B cell (primary cell): Measurements from ENCODE around the gene PHC3. TPM values are rescaled to one million over a fixed set of nuclear protein-coding genes. Genes with fewer than 3 reads are reported as not detected.

Experiments used
- ATAC-seq: fragments of 200-7000 bp; cut with Tn5 transposase; one replicate; pipeline ENCODE4 v1.10.0; 2021; ENCODE audit warnings: low read depth, mild to moderate bottlenecking, moderate number of reproducible peaks, moderate library complexity
- CTCF ChIA-PET: fragments of 350-600 bp; sonication (Branson Sonifier 250); formaldehyde crosslinking; loops from one replicate; lab custom pipeline; 2021; ENCODE audit warnings: antibody characterized with exemption, inconsistent platforms; lab: Charles Lee
- POLR2A ChIA-PET: fragments of 350-600 bp; sonication (Branson Sonifier 250); formaldehyde crosslinking; loops from one replicate; lab custom pipeline; 2021; ENCODE audit warnings: antibody characterized with exemption; lab: Charles Lee
- DNase-seq: peaks from one replicate; pipeline ENCODE4 v3.0.0; 2013
- H2AFZ ChIP-seq: 2 replicates; pipeline ENCODE4 v1.6.1; 2012; ENCODE audit warnings: mild to moderate bottlenecking, low read depth, low read length; ENCODE audit not compliant: insufficient read depth, poor library complexity, severe bottlenecking
- H3K27ac ChIP-seq, 2 donors: 1 replicate in 1 of 2; 2 replicates in 1 of 2; pipeline ENCODE4 v1.5.1; 2012 to 2013; ENCODE audit warnings: low read length in 2 of 2, mild to moderate bottlenecking in 2 of 2, moderate library complexity in 1 of 2
- H3K27me3 ChIP-seq, 4 experiments: fragments of 200-600 bp in 1 of 4; sonication (generic) in 1 of 4; replicated peaks in 1 of 4; 1 replicate in 2 of 4; 2 replicates in 2 of 4; pipeline versions ENCODE4 v1.6.1 to v1.7.0; 2013 to 2016; ENCODE audit warnings: low read length in 3 of 4, mild to moderate bottlenecking in 2 of 4, mixed read lengths in 1 of 4, moderate library complexity in 1 of 4; ENCODE audit not compliant: insufficient read depth in 4 of 4, control insufficient read depth in 3 of 4; ENCODE audit errors: control extremely low read depth in 1 of 4
- H3K36me3 ChIP-seq, 2 experiments: replicated peaks in 1 of 2; 1 replicate in 1 of 2; 2 replicates in 1 of 2; pipeline versions ENCODE4 v1.6.1 to v1.7.1; 2013; ENCODE audit warnings: low read length in 1 of 2; ENCODE audit not compliant: insufficient read depth in 2 of 2, control insufficient read depth in 1 of 2; ENCODE audit errors: control extremely low read depth in 1 of 2, extremely low read depth in 1 of 2
- H3K4me1 ChIP-seq, 2 donors: fragments of 200-600 bp in 1 of 2; sonication (generic) in 1 of 2; 1 replicate in 1 of 2; 2 replicates in 1 of 2; pipeline versions ENCODE4 v1.5.1 to v1.6.1; 2013 to 2017; ENCODE audit warnings: low read length in 2 of 2; ENCODE audit not compliant: control insufficient read depth in 2 of 2, insufficient read depth in 2 of 2
- H3K4me2 ChIP-seq: replicated peaks from 2 replicates; pipeline ENCODE3; 2012; ENCODE audit warnings: mild to moderate bottlenecking, low read depth, low read length; ENCODE audit not compliant: poor library complexity, severe bottlenecking
- H3K4me3 ChIP-seq, 5 experiments: fragments of 200-600 bp in 1 of 5; sonication (generic) in 1 of 5; 1 replicate in 3 of 5; 2 replicates in 2 of 5; pipeline versions ENCODE4 v1.5.1 to v1.7.0; 2011 to 2016; ENCODE audit warnings: low read length in 4 of 5, mild to moderate bottlenecking in 4 of 5, low read depth in 2 of 5, control low read depth in 1 of 5, moderate library complexity in 1 of 5; ENCODE audit not compliant: insufficient read depth in 1 of 5; ENCODE audit errors: control extremely low read depth in 1 of 5, extremely low read depth in 1 of 5
- H3K79me2 ChIP-seq: fragments of 200-600 bp; sonication (generic); one replicate; pipeline ENCODE4 v1.6.0; 2016; ENCODE audit warnings: low read length; ENCODE audit not compliant: control insufficient read depth, insufficient read depth
- H3K9ac ChIP-seq: fragments of 200-600 bp; sonication (generic); 2 replicates; pipeline ENCODE4 v1.6.1; 2017; ENCODE audit warnings: mild to moderate bottlenecking, low read length, moderate library complexity
- H3K9me3 ChIP-seq, 3 donors: one replicate each; pipeline versions ENCODE4 v1.6.1 to v1.7.1; 2013; ENCODE audit warnings: low read length in 2 of 3; ENCODE audit not compliant: control insufficient read depth in 2 of 3, insufficient read depth in 1 of 3; ENCODE audit errors: control extremely low read depth in 1 of 3
- H4K20me1 ChIP-seq: 2 replicates; pipeline ENCODE4 v1.6.0; 2012; ENCODE audit warnings: mild to moderate bottlenecking, low read length; ENCODE audit not compliant: insufficient read depth, control insufficient read depth, poor library complexity, severe bottlenecking
- H3K27ac Mint-ChIP-seq: one replicate; pipeline ENCODE4 v1.8.0; 2021; ENCODE audit warnings: mixed read lengths
- H3K27me3 Mint-ChIP-seq: one replicate; pipeline ENCODE4 v1.8.0; 2021; ENCODE audit warnings: mixed read lengths
- H3K4me1 Mint-ChIP-seq: one replicate; pipeline ENCODE4 v1.8.0; 2021; ENCODE audit warnings: mixed read lengths
- H3K4me3 Mint-ChIP-seq: one replicate; pipeline ENCODE4 v1.8.0; 2021; ENCODE audit warnings: mixed read lengths
- H3K9me3 Mint-ChIP-seq: one replicate; pipeline ENCODE4 v1.8.0; 2022; ENCODE audit warnings: mixed read lengths; ENCODE audit not compliant: insufficient read depth
- CTCF ChIP-seq: fragments of 200-600 bp; IDR thresholded peaks from one replicate; pipeline ENCODE4 v1.8.0; 2022; ENCODE audit warnings: antibody characterized with exemption, mild to moderate bottlenecking
- EZH2 ChIP-seq: IDR thresholded peaks from 2 replicates; pipeline ENCODE4 v1.6.1; 2012; ENCODE audit warnings: borderline replicate concordance, low read depth, mild to moderate bottlenecking, moderate library complexity, low read length; ENCODE audit not compliant: insufficient read depth, poor library complexity, severe bottlenecking
- WGBS: methylation state at CpG from one replicate; pipeline ENCODE4 v1.1.5; 2013; ENCODE audit warnings: missing lambda C conversion rate; ENCODE audit not compliant: insufficient coverage; 5-methylcytosine and 5-hydroxymethylcytosine counted together
- intact Hi-C: fragments of 100-400 bp; cut with micrococcal nuclease; formaldehyde crosslinking; loops from one replicate; pipeline ENCODE4 v1.10.0; 2022
- polyA plus RNA-seq: library from polyadenylated mRNA; depleted of rRNA; stranded (reverse); fragments of >200 nt; gene quantifications from 2 replicates; pipeline ENCODE4 v1.2.3, GENCODE V29; 2012
- total RNA-seq, 2 donors: library from RNA; stranded (reverse); fragments of 120-200 nt in 1 of 2; gene quantifications; 1 replicate in 1 of 2; 2 replicates in 1 of 2; pipeline versions ENCODE4 v1.2.3 to v1.2.4, GENCODE V29; 2013 to 2022

Gene PHC3
- total and polyA plus RNA-seq, 2 donors (not counting 1 experiment from before 2014, with no cell fraction given) = 51.8 to 159 TPM

- no peak overlapping the region for H3K9ac ChIP-seq
- ChIA-PET POLR2A (interaction anchor here (0.6 to 1.8 kb wide), 3 partner anchors 25 to 225 kb away, joined by 3 to 8 read pairs (median 5); partner anchors contain the start of gene PHC3), CTCF (interaction anchor here (1.1 to 1.7 kb wide), 2 partner anchors 9 to 27 kb away, joined by 3 to 5 read pairs; no protein-coding TSS in a partner anchor)
- H3K4me1 ChIP-seq = peaks cover 66 to 70% of the 10 kb centered on the region in 2 donors
- ATAC-seq (no peak), DNase-seq (no peak)
- intact Hi-C loops = no loop called here
- no peaks in the 10 kb centered on the region for H4K20me1 ChIP-seq
- Mint-ChIP-seq H3K27me3 (no peaks in the 10 kb centered on the region), H3K27ac (peak overlapping the region; percentile 98), H3K4me1 (peaks cover 64% of the 10 kb centered on the region), H3K4me3 (peak overlapping the region; percentile 82), H3K9me3 (peaks cover 3% of the 10 kb centered on the region)
- TF ChIP-seq EZH2 = no peak
- no peak for TF ChIP-seq CTCF
- peaks cover 0 to 11% (median 0%) of the 10 kb centered on the region in 3 donors for H3K9me3 ChIP-seq
- peak overlapping the region in 1 of 5 experiments; percentile 48 for H3K4me3 ChIP-seq
- H3K36me3 ChIP-seq = peaks cover 1 to 20% of the 10 kb centered on the region in 2 experiments
- no peaks in the 10 kb centered on the region for H3K27me3 ChIP-seq
- no peak overlapping the region for H2AFZ ChIP-seq
- 67% methylated on average over 2 of the region's 5 CpGs for WGBS
- H3K4me2 ChIP-seq = peak overlapping the region; percentile 68
- peaks cover 90% of the 10 kb centered on the region for H3K79me2 ChIP-seq
- H3K27ac ChIP-seq = peak overlapping the region; percentile 85 to 91
Observed at GRCh38 chr3:170155604-170156003, 25.9 kb downstream of the PHC3 start.

GRCh38 chr3:170154569-170155143, 26.9 kb downstream of the PHC3 start:
- Histone ChIP-seq H3K27ac (peak overlapping the region; percentile 85 to 91), H3K4me3 (peak overlapping the region; percentile 2 to 48 (median 35)), H3K27me3 (no peaks in the 10 kb centered on the region), H2AFZ (peak overlapping the region; percentile 66), H4K20me1 (no peaks in the 10 kb centered on the region), H3K4me1 (peaks cover 65% of the 10 kb centered on the region in 2 donors), H3K9ac (peak overlapping the region; percentile 34), H3K9me3 (peaks cover 0 to 11% (median 0%) of the 10 kb centered on the region in 3 donors), H3K79me2 (peaks cover 91% of the 10 kb centered on the region), H3K4me2 (peak overlapping the region; percentile 68), H3K36me3 (peaks cover 2 to 16% of the 10 kb centered on the region in 2 experiments)
- ChIA-PET POLR2A (interaction anchor here (0.6 to 1.8 kb wide), 5 partner anchors 11 to 390 kb away, joined by 3 to 8 read pairs (median 4); partner anchors contain the start of gene PHC3), CTCF (interaction anchor here (0.5 to 1.7 kb wide), 7 partner anchors 9 to 342 kb away, joined by 3 to 5 read pairs (median 3); no protein-coding TSS in a partner anchor)
- DNase-seq = peak; percentile 75
- Mint-ChIP-seq H3K27me3 (no peaks in the 10 kb centered on the region), H3K4me3 (peak overlapping the region; percentile 82), H3K27ac (peak overlapping the region; percentile 98), H3K4me1 (peaks cover 59% of the 10 kb centered on the region), H3K9me3 (peaks cover 3% of the 10 kb centered on the region)
- TF ChIP-seq CTCF = no peak
- no peak for TF ChIP-seq EZH2
- peak; percentile 89 for ATAC-seq
- intact Hi-C loops = loop anchor here (1.0 to 5.0 kb wide), 2 partner anchors 27 to 117 kb away; partner anchors contain the start of genes GPR160 and PHC3
- WGBS = 16% methylated on average over 2 of the region's 3 CpGs
